ENCODE data around the gene MSL2.
"Not testable (repeated sequence)": the region's sequence is repeated elsewhere in the genome, so short reads cannot be mapped to it uniquely, and the experiment has no call there.

The MSL2 gene

GRCh38 chr3:136235545-136235944, 39.4 kb upstream of the MSL2 start:
- no peak overlapping the region for H3K4me3 ChIP-seq (ENCODE audit: control insufficient read depth, low read depth, low read length)
- TF ChIP-seq CTCF (IDR thresholded peaks at IDR 0.05; ENCODE audit: control insufficient read depth, insufficient read depth, low read depth, low read length, missing control alignments) = no peak
- DNase-seq (ENCODE audit: low read depth) = no peak

DNA sequence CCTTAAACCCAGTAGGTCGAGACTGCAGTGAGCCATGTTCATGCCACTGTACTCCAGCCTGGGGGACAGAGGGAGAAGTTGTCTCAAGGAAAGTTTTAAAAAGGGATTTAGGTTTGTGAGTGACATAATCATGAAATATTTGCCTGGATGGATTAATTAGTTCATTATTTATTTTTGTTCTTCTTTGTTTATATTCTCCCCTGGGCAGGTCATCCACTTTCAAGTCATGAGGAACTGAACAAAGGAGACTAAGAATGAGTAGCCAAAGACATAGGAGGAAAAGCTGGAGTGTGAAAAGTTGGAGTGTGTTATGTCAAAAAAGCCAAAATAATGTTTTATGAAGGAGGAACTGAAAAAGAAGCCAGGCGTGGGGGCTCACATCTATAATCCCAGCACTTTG, 36.3 kb upstream of the MSL2 start:
- no peak overlapping the region for H3K4me3 ChIP-seq (ENCODE audit: control insufficient read depth, low read depth, low read length)
- DNase-seq (ENCODE audit: low read depth) = no peak
- TF ChIP-seq CTCF (IDR thresholded peaks at IDR 0.05; ENCODE audit: control insufficient read depth, insufficient read depth, low read depth, low read length, missing control alignments) = no peak

GRCh38 chr3:136222746-136223145, 26.6 kb upstream of the MSL2 start:
- not testable (repeated sequence) for H3K4me3 ChIP-seq (ENCODE audit: control insufficient read depth, low read depth, low read length); DNase-seq (ENCODE audit: low read depth)

GRCh38 chr3:136211547-136211946, 15.4 kb upstream of the MSL2 start:
- TF ChIP-seq CTCF (IDR thresholded peaks at IDR 0.05; ENCODE audit: control insufficient read depth, insufficient read depth, low read depth, low read length, missing control alignments) = no peak
- H3K4me3 ChIP-seq (ENCODE audit: control insufficient read depth, low read depth, low read length) = no peak overlapping the region

GRCh38 chr3:136209921-136210320, 13.8 kb upstream of the MSL2 start:
- no peak overlapping the region for H3K4me3 ChIP-seq (ENCODE audit: control insufficient read depth, low read depth, low read length)
- TF ChIP-seq CTCF (IDR thresholded peaks at IDR 0.05; ENCODE audit: control insufficient read depth, insufficient read depth, low read depth, low read length, missing control alignments) = no peak
- DNase-seq (ENCODE audit: low read depth) = no peak

More at GRCh38 chr3:136211547-136211946, 15.4 kb upstream of the MSL2 start:
- DNase-seq (ENCODE audit: low read depth) = no peak

DNA sequence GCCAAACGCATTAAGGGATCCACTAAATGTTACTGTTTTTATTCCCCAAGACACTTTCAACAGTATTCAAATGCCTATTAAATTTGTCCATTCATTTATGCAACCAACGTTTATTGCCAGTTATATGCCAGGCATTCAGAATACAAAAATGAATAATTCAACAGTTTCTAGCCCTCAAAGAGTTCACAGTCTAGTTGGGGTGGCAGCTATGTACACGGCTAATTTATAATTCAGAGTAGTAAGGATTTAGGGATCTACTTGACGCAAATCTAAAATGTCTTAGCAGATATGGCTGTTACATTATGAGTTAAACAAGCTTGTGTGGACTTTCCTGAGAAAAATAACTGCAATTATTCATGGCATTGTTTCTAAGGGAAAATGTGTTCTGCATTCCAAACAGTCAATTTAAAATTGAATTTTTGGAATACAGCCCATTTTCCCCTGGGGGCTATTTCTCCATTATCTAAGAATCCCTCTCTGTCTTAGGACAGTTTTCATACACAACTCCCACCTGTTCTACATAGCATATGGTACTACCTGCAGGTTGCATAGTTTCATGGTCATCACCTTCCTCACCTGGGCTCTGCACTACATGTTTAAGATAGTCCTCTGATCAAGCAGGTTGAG, 11.5 kb upstream of the MSL2 start:
- no peak for DNase-seq (ENCODE audit: low read depth)
- TF ChIP-seq CTCF (IDR thresholded peaks at IDR 0.05; ENCODE audit: control insufficient read depth, insufficient read depth, low read depth, low read length, missing control alignments) = no peak
- no peak overlapping the region for H3K4me3 ChIP-seq (ENCODE audit: control insufficient read depth, low read depth, low read length)

DNA sequence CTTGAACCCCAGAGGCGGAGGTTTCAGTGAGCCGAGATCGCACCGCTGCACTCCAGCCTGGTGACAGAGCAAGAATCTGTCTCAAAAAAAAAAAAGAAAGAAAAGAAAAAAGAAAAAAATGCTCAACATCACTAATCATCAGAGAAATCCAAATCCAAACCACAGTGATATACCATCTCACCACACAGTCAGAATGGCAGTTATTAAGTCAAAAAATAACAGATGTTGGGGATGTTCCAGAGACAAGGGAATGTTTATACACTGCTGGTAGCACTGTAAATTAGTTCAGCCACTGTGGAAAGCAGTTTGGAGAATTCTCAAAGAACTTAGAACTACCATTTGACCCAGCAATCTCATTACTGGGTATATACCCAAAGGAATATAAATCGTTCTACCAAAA, 3.1 kb upstream of the MSL2 start:
- not testable (repeated sequence) for DNase-seq (ENCODE audit: low read depth); H3K4me3 ChIP-seq (ENCODE audit: control insufficient read depth, low read depth, low read length)

DNA sequence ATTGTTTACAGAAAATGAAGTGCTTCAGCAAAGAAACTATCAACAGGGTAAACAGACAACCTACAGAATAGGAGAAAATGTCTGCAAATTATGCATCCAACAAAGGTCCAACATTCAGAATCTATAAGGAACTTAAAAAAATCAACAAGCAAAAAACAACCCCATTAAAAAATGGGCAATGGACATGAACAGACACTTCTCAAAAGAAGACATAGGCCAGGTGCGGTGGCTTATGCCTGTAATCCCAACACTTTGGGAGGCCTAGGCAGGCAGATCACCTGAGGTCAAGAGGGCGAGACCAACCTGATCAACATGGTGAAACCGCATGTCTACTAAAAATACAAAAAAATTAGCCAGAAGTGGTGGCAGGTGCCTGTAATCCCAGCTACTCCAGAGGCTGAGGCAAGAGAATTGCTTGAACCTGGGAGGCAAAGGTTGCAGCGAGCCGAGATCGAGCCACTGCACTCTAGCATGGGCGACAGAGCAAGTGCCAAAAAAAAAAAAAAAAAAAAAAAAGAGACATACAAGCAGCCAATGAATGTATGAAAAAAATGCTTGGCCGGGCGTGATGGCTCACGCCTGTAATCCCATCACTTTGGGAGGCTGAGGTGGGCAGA, 2.4 kb upstream of the MSL2 start:
- H3K4me3 ChIP-seq (ENCODE audit: control insufficient read depth, low read depth, low read length); DNase-seq (ENCODE audit: low read depth): not testable (repeated sequence)

All from AG09309 (cell line).